HepG2 (cell line): Measurements from ENCODE around the gene L3MBTL1. TPM values are rescaled to one million over a fixed set of nuclear protein-coding genes. Genes with fewer than 3 reads are reported as not detected.

Experiments used
- ATAC-seq: fragments of 200-7000 bp; cut with Tn5 transposase; 3 replicates; pipeline ENCODE4 v1.9.1; 2020; ENCODE audit warnings: mild to moderate bottlenecking, moderate library complexity
- BruUV-seq: library from RNA; stranded (reverse); fragments of 400-500 nt; replicated peaks from 2 replicates; lab custom pipeline; 2021; lab: Mats Ljungman, UMichigan
- CTCF ChIA-PET: fragments of 300-600 bp; formaldehyde crosslinking; extraction: SDS; loops from one replicate; lab custom pipeline; 2021; ENCODE audit warnings: low total read pairs, inconsistent platforms, low intra/inter-chr PET ratio; lab: Yijun Ruan, JAX
- POLR2A ChIA-PET: fragments of 350-600 bp; sonication (Branson Sonifier 250); formaldehyde crosslinking; loops from one replicate; lab custom pipeline; 2020; ENCODE audit warnings: antibody characterized with exemption, inconsistent platforms; lab: Yijun Ruan, JAX
- DNase-seq: peaks from one replicate; pipeline ENCODE4 v3.0.0-alpha.2; 2015; ENCODE audit warnings: low spot score
- FAIRE-seq: peaks from 3 replicates; lab custom pipeline; 2011; peaks lifted over from hg19 to GRCh38; lab: Jason Lieb, UNC
- H2AFZ ChIP-seq: one replicate; pipeline ENCODE4 v1.6.1; 2011; ENCODE audit warnings: low read length, inconsistent platforms
- H3K27ac ChIP-seq: fragments of 300-600 bp; 3 replicates; pipeline ENCODE4 v1.8.0; 2011; ENCODE audit warnings: mixed run types, mild to moderate bottlenecking, mixed read lengths, low read length, inconsistent platforms; ENCODE audit not compliant: insufficient read depth; ENCODE audit errors: extremely low read length
- H3K27me3 ChIP-seq, 2 experiments: fragments of 200-600 bp in 1 of 2; 2 replicates in 1 of 2; 3 replicates in 1 of 2; pipeline versions ENCODE4 v1.6.0 to v1.8.0; 2011; ENCODE audit warnings: low read length in 2 of 2, mild to moderate bottlenecking in 2 of 2, moderate library complexity in 2 of 2, inconsistent platforms in 1 of 2; ENCODE audit not compliant: insufficient read depth in 2 of 2, control insufficient read depth in 1 of 2
- H3K36me3 ChIP-seq, 2 experiments: fragments of 200-600 bp in 1 of 2; replicated peaks in 1 of 2; 2 replicates in 1 of 2; 3 replicates in 1 of 2; pipeline versions ENCODE4 v1.5.1 to v1.8.0; 2011; ENCODE audit warnings: low read length in 2 of 2, inconsistent platforms in 1 of 2; ENCODE audit not compliant: insufficient read depth in 2 of 2, control insufficient read depth in 1 of 2
- H3K4me1 ChIP-seq: 2 replicates; pipeline ENCODE4 v1.5.1; 2012; ENCODE audit warnings: low read length, inconsistent platforms; ENCODE audit not compliant: insufficient read depth
- H3K4me2 ChIP-seq: 2 replicates; pipeline ENCODE4 v1.6.0; 2011; ENCODE audit warnings: low read depth, low read length, inconsistent platforms
- H3K4me3 ChIP-seq, 3 experiments: fragments of 200-600 bp in 1 of 3; sonication (generic), shearing (Covaris generic) in 1 of 3; replicated peaks in 1 of 3; 2 replicates each; pipeline ENCODE4 v1.5.1; 2011 to 2016; ENCODE audit warnings: low read length in 3 of 3, inconsistent platforms in 2 of 3, low read depth in 2 of 3, mild to moderate bottlenecking in 2 of 3, control low read depth in 1 of 3, mixed read lengths in 1 of 3; ENCODE audit not compliant: insufficient read depth in 1 of 3
- H3K79me2 ChIP-seq: one replicate; pipeline ENCODE4 v1.6.1; 2011; ENCODE audit warnings: low read length, inconsistent platforms; ENCODE audit not compliant: insufficient read depth
- H3K9ac ChIP-seq: 2 replicates; pipeline ENCODE4 v1.6.0; 2011; ENCODE audit warnings: mild to moderate bottlenecking, low read depth, low read length, inconsistent platforms; ENCODE audit not compliant: insufficient read depth
- H3K9me3 ChIP-seq: 2 replicates; pipeline ENCODE4 v1.5.1; 2012; ENCODE audit warnings: mild to moderate bottlenecking, low read length
- H4K20me1 ChIP-seq: 2 replicates; pipeline ENCODE4 v1.6.0; 2011; ENCODE audit warnings: inconsistent platforms, mild to moderate bottlenecking, low read length, moderate library complexity; ENCODE audit not compliant: insufficient read depth
- FOXA1 ChIP-seq, 2 experiments: fragments of 450-650 bp in 1 of 2; sonication (generic) in 1 of 2; formaldehyde crosslinking in 1 of 2; IDR thresholded peaks; 2 replicates each; pipeline versions ENCODE4 v1.4.0 to v1.6.1; 2016 to 2020; ENCODE audit warnings: missing genetic modification reagents in 1 of 2
- HOXA7 ChIP-seq: sonication (generic); formaldehyde crosslinking; IDR thresholded peaks from 2 replicates; pipeline ENCODE4 v1.8.1; 2022; ENCODE audit warnings: mild to moderate bottlenecking, missing genetic modification reagents, moderate library complexity
- IRF1 ChIP-seq: sonication (generic); formaldehyde crosslinking; IDR thresholded peaks from 2 replicates; pipeline ENCODE4 v1.4.0; 2020; ENCODE audit warnings: low read depth, mild to moderate bottlenecking, missing genetic modification reagents
- IRX3 ChIP-seq: sonication (generic); formaldehyde crosslinking; IDR thresholded peaks from 2 replicates; pipeline ENCODE4 v1.8.1; 2023; ENCODE audit warnings: mild to moderate bottlenecking, low read depth, missing genetic modification reagents, borderline replicate concordance
- NONO ChIP-seq, 2 experiments: fragments of 450-650 bp in 1 of 2; sonication (generic) in 1 of 2; formaldehyde crosslinking in 1 of 2; IDR thresholded peaks in 1 of 2; conservative IDR thresholded peaks in 1 of 2; 2 replicates each; pipeline versions ENCODE4 v1.6.1 to v1.8.0; 2017 to 2022; ENCODE audit warnings: mild to moderate bottlenecking in 1 of 2, missing genetic modification reagents in 1 of 2, moderate library complexity in 1 of 2
- NR2F1 ChIP-seq, 2 experiments: fragments of 450-650 bp in 1 of 2; formaldehyde crosslinking in 1 of 2; IDR thresholded peaks; 2 replicates each; pipeline versions ENCODE4 v1.5.0 to v1.6.1; 2016 to 2020; ENCODE audit warnings: mild to moderate bottlenecking in 1 of 2, missing compliant biosample characterization in 1 of 2, missing genetic modification reagents in 1 of 2, moderate library complexity in 1 of 2
- PHF21A ChIP-seq: sonication (generic); formaldehyde crosslinking; IDR thresholded peaks from 2 replicates; pipeline ENCODE4 v1.5.0; 2020; ENCODE audit warnings: mild to moderate bottlenecking, missing genetic modification reagents
- SOX13 ChIP-seq, 3 experiments: fragments of 450-650 bp in 1 of 3; sonication (generic) in 1 of 3; formaldehyde crosslinking in 1 of 3; IDR thresholded peaks in 2 of 3; conservative IDR thresholded peaks in 1 of 3; 2 replicates each; pipeline versions ENCODE4 v1.5.0 to v1.6.1; 2016 to 2020; ENCODE audit warnings: antibody characterized with exemption in 1 of 3, mild to moderate bottlenecking in 1 of 3, missing compliant biosample characterization in 1 of 3, missing genetic modification reagents in 1 of 3, moderate library complexity in 1 of 3
- SRSF4 ChIP-seq: fragments of 200-400 bp; formaldehyde crosslinking; IDR thresholded peaks from one replicate; pipeline ENCODE4 v1.6.1; 2018; ENCODE audit warnings: mild to moderate bottlenecking, low read depth, low read length, moderate library complexity; ENCODE audit not compliant: poor library complexity, severe bottlenecking
- TAF1 ChIP-seq: sonication (generic); formaldehyde crosslinking; IDR thresholded peaks from 2 replicates; pipeline ENCODE4 v1.4.0; 2020; ENCODE audit warnings: missing genetic modification reagents
- UBTF ChIP-seq: sonication (generic); formaldehyde crosslinking; IDR thresholded peaks from 2 replicates; pipeline ENCODE4 v1.4.0; 2020; ENCODE audit warnings: mild to moderate bottlenecking, missing genetic modification reagents
- ZBTB1 ChIP-seq: sonication (generic); formaldehyde crosslinking; IDR thresholded peaks from 2 replicates; pipeline ENCODE4 v1.4.0; 2020; ENCODE audit warnings: missing genetic modification reagents, borderline replicate concordance
- ZFP36 ChIP-seq: fragments of 150-350 bp; IDR thresholded peaks from 2 replicates; pipeline ENCODE4 v1.6.1; 2018; ENCODE audit warnings: borderline replicate concordance, low read length, low read depth; ENCODE audit not compliant: partially characterized antibody
- WGBS: methylation state at CpG from one replicate; pipeline ENCODE4 v1.1.6; 2017; ENCODE audit warnings: low lambda C conversion rate; 5-methylcytosine and 5-hydroxymethylcytosine counted together
- in situ Hi-C: cut with HindIII; loops from 2 replicates; pipeline ENCODE4 v1.10.0; 2017; ENCODE audit warnings: low pct_unique_long_range_greater_than_20kb; ENCODE audit not compliant: extremely low pct_ligation_motif_present
- intact Hi-C: fragments of 100-400 bp; cut with micrococcal nuclease; formaldehyde crosslinking; loops from one replicate; pipeline ENCODE4 v1.10.0; 2022; ENCODE audit not compliant: unreplicated experiment
- polyA plus RNA-seq, 8 experiments: library from polyadenylated mRNA; depleted of rRNA in 3 of 8; stranded (reverse) in 7 of 8; unstranded in 1 of 8; fragments of >200 nt; fragmentation: Illumina TruSeq in 4 of 8; extraction: Trizol in 4 of 8; gene quantifications; 2 replicates each; pipeline versions ENCODE4 v1.2.1 to v1.2.3, GENCODE V29; 2011 to 2016; ENCODE audit warnings: low read depth in 4 of 8, missing spikeins in 1 of 8, mixed read lengths in 1 of 8; ENCODE audit not compliant: insufficient read depth in 1 of 8
- total RNA-seq, 5 experiments: library from RNA; depleted of rRNA; stranded (reverse); fragments of >200 nt; fragmentation: Illumina TruSeq; extraction: Trizol; gene quantifications; 2 replicates each; pipeline ENCODE4 v1.2.3, GENCODE V29; 2016; ENCODE audit warnings: low read depth in 1 of 5
- TF ChIP-seq, protein P1 (sequence below): sonication (generic); formaldehyde crosslinking; IDR thresholded peaks from 2 replicates; pipeline ENCODE4 v1.5.0; 2020; ENCODE audit warnings: missing genetic modification reagents

Gene L3MBTL1
- total and polyA plus RNA-seq, 2 of the 13 experiments (the other 11 are each of a cell fraction or from before 2014, with no cell fraction given) = 9.0 to 17.8 TPM

GRCh38 chr20:43461894-43462659, 45.4 kb upstream of the L3MBTL1 start (continued):
- TF ChIP-seq UBTF (CRISPR knock-in tag) = no peak

- peaks cover 52% of the 10 kb centered on the region for H3K79me2 ChIP-seq
- H3K4me3 ChIP-seq = no peak overlapping the region
- DNase-seq = no peak
- intact Hi-C loops (no loop called here), in situ Hi-C loops (no loop called here)
- ChIA-PET CTCF (no interaction called here), POLR2A (interaction anchor here (0.8 kb wide), 1 partner anchor 9 kb away, joined by 3 read pairs; no protein-coding TSS in a partner anchor)
- H2AFZ ChIP-seq = no peak overlapping the region
- no peaks in the 10 kb centered on the region; a peak in 1 of 5 replicates for H3K27me3 ChIP-seq
- no TSS peak for BruUV-seq
- peaks cover 46% of the 10 kb centered on the region for H3K4me1 ChIP-seq
- WGBS = 97% methylated on average over 4 of the region's 4 CpGs
- H3K9ac ChIP-seq = no peak overlapping the region
- H4K20me1 ChIP-seq = peaks cover 68% of the 10 kb centered on the region
- no peak for FAIRE-seq
- no peak overlapping the region for H3K27ac ChIP-seq
- no peak for ATAC-seq
- peaks cover 17 to 76% of the 10 kb centered on the region in 2 experiments for H3K36me3 ChIP-seq
- no peaks in the 10 kb centered on the region for H3K9me3 ChIP-seq
- 0 out of 2 replicates have a peak overlapping the region, but pooled peaks have one; percentile 0 for H3K4me2 ChIP-seq
- TF ChIP-seq ZBTB1 (CRISPR knock-in tag) (no peak), IRF1 (CRISPR knock-in tag) (no peak), NONO (IDR thresholded peaks at IDR 0.05) (no peak), NONO (CRISPR knock-in tag; conservative IDR thresholded peaks at IDR 0.05) (no peak), IRX3 (CRISPR knock-in tag) (no peak), FOXA1 (IDR thresholded peaks at IDR 0.05) (no peak), FOXA1 (CRISPR knock-in tag; IDR thresholded peaks at IDR 0.05) (no peak), ZFP36 (peak; percentile 6), PHF21A (CRISPR knock-in tag) (no peak), NR2F1 (CRISPR knock-in tag; IDR thresholded peaks at IDR 0.05) (0 out of 4 replicates have a peak, but pooled peaks of 1 of the 2 experiments have one; percentile 2), TAF1 (CRISPR knock-in tag) (no peak), SOX13 (IDR thresholded peaks at IDR 0.05) (no peak), SOX13 (CRISPR knock-in tag; conservative IDR thresholded peaks at IDR 0.05 in 1 of 2, IDR thresholded peaks at IDR 0.05 in 1 of 2) (peak in 1 of 2 experiments; percentile 48; a peak in 1 of 4 replicates), HOXA7 (no peak), SRSF4 (peak; percentile 14)
- TF ChIP-seq, protein P1, sequence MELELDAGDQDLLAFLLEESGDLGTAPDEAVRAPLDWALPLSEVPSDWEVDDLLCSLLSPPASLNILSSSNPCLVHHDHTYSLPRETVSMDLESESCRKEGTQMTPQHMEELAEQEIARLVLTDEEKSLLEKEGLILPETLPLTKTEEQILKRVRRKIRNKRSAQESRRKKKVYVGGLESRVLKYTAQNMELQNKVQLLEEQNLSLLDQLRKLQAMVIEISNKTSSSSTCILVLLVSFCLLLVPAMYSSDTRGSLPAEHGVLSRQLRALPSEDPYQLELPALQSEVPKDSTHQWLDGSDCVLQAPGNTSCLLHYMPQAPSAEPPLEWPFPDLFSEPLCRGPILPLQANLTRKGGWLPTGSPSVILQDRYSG (CRISPR knock-in tag) = no peak
Observed at GRCh38 chr20:43462660-43463526, 44.6 kb upstream of the L3MBTL1 start.
